Ureter (tissue), 1 donor: ENCODE measurements around the gene FAM234A. TPM values are rescaled to one million over a fixed set of nuclear protein-coding genes. Genes with fewer than 3 reads are reported as not detected.
"Not testable (repeated sequence)": the region's sequence is repeated elsewhere in the genome, so short reads cannot be mapped to it uniquely, and the experiment has no call there.

Source experiments
- DNase-seq: peaks from one replicate; pipeline ENCODE4 v3.0.0-alpha.2; 2020; ENCODE audit warnings: low spot score
- total RNA-seq: library from RNA; stranded (reverse); gene quantifications from one replicate; pipeline ENCODE4 v1.2.4, GENCODE V29; 2023
- donor health status: DM: yes; HTN: yes; CAD: no.

Gene FAM234A
- total RNA-seq, 1 donor from 2014 or later = 89.4 TPM

DNA sequence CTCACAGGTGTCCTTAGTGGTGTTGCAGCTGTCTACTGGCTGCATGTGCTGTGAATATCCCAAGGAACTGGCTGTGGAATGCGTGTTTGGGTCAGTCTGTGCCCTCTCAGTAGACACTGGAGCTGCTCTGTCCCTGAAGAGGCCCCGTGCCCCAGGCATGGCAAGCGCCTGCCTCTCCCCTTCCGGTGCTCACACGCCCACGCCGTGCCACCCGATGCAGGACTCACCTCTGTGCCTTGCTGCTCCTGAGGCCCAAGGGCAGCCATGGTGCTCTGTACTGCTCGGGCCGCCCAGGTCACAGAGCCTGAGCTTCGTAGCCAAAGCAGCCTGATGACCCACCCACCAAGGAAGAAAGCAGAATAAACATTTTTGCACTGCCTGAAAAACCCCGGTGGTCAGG is 31.1 kb downstream of the FAM234A start:
- no peak for DNase-seq

DNA sequence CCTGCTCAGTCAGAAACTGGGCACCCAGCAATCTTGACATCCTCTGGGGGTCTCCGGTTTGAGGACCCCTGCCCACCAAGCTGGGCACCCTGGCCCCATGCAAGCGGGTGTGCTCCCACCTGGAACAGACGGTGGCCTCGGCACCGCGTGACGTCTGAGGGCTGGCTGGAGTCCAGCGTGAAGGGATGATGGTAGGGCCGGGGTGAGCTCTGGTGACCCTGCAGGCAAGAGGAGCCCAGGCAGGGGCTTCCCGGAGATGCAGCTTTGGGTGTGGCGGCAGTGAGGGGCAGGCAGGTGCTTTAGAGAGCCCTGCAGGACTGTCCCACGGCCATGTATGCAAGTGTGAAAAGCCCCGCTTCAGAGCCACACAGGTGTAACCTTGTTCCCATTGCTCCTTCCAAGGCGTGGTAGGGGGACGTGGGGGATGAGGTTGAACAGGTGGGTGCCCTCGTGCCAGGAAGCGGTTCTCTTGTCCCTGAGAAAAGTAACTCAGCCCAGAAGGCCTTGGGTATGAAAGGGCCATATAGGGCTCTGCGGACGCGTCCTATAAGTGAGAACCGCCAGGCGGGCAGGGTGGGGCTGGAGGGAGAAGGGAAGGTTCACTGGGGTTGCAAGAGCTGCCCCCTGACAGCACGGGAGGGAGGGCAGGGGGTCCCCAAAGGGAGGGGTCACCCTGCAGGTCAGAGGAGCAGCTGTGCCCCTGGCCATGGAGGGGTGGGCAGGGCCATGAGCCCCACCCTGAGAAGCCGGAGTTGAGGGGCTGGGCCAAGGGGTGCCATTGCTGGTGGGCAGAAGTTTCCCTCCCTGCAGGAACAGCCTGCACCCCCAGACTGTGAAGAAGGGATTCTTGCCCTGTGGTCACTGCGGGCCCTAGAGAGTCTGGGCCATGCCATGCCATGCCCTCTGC is 31.9 kb downstream of the FAM234A start:
- DNase-seq = no peak

DNA sequence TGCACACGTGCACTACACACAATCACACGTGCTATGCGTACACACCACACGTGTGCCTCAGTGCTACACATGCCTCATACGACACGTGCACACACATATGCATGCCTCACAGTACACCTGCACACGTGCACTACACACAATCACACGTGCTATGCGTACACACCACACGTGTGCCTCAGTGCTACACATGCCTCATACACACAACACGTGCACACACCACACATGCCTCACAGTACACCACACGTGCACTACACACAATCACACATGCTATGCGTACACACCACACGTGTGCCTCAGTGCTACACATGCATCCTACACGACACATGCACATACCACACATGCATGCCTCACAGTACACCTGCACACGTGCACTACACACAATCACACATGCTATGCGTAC is 32.9 kb downstream of the FAM234A start:
- not testable (repeated sequence) for DNase-seq

DNA sequence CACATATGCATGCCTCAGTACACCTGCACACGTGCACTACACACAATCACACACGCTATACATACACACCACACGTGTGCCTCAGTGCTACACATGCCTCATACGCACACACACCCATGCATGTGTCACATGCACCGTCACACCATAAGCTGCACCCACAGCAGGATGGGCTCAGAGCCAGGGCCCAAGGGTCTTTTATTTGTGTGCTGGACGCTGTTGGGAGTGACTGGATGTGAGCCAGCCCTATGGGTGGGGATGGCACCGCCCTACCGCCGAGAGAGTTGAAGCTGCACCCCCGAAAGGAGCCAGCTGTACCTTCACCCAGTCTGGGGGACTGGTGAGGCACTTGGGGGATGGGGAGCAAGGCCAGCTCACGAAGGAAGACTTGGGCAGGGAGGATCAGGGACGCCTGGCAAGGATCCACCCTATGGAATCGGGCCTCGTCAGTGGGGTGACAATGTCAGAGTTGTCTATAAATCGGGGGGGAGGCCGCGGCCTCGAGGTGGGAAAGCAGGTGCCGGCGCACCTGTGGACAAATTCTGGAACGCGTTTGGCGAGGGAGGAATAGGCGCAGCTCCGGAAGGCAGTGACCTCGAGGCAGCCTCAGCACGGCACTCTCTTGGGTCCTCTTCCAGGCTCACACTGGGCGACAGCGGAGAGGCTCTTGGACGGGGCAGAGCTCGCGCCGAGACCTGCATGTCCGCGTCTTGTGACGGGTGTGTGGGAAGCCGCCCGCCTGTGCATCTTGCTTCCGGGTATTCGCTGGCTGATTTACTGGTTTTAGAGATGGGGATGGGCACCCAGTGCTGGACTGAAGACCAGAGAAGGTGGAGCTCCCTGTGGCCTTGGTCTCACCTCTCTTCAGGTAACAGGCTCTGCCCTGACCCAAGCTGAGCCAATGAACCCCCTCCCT is 33.8 kb downstream of the FAM234A start:
- DNase-seq = no peak

GRCh38 chr16:269061-269796 is 34.6 kb downstream of the FAM234A start:
- DNase-seq = no peak

DNA sequence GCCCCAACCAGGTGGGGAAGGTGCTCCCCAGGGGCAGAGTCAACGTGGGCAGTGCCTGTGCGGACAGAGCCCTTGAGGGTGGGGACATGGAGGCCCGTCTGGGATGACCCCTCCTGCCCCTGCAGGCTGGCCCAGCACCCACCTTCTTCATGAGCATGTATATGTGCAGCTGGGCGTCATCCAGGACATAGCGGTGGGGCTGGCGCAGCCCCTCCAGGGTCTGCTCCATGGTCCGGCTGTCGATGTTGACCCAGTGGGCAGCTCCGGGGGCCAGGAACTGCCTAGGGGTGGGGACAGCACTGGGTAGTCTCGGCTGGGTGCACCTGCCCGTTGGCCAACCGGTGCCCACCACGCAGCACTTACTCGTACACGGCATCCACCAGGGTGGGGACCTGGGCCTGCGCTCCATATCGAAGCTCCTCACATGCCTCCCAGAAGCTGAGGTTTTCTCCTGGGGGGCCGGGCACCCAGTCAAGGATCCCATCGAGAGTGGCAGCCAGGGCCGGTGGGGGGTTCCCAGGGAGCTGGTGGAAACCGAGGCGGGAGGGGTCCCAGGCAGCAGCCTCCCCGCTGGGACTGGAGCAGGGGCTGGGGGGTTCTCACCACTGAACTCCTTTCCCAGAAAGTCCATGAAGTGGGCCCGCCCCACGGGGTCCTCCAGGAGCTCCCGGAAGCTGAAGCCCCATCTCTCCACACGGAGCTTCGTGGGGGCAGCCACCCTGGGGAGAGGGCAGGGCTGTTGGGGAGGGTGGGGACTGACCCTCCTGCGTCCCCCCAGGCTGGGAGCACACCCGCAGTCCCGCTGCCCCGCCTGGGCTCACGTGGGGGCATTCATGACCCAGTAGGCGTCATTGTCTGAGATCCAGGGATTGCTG is 36.0 kb downstream of the FAM234A start:
- DNase-seq = no peak

GRCh38 chr16:272633-273546 is 38.3 kb downstream of the FAM234A start:
- DNase-seq = no peak

- no peak for DNase-seq
These were observed 39.2 kb downstream of the FAM234A start for GRCh38 chr16:273547-274421.

DNA sequence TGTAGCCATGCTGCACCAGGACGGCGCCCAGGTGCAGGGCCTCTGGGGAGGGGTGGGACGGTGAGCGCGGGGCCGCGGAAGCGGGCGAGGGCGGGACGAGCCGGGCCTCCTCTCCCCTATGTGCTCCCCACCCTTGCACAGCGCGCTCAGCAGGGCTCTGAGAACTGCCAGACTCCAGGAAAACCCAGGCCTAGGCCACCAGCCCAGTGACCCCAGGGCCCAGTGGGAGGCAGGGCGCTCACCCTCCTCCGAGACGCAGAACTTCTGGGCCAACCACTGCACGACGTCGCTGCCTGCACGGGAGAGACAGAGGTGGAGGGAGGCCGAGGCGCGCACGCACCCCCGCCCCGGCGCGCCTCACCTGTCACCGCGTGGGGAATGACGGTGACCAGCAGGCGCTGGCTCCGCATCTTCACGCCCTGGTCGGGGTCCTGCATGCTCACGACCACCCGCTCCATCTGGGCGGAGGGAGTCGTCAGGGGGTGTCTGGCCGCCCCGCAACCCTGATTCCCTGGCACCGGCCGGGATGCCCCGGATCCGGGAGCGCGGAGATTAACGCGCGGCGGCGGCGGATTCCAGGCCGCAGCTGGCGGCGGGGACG is 40.5 kb downstream of the FAM234A start:
- no peak for DNase-seq

DNA sequence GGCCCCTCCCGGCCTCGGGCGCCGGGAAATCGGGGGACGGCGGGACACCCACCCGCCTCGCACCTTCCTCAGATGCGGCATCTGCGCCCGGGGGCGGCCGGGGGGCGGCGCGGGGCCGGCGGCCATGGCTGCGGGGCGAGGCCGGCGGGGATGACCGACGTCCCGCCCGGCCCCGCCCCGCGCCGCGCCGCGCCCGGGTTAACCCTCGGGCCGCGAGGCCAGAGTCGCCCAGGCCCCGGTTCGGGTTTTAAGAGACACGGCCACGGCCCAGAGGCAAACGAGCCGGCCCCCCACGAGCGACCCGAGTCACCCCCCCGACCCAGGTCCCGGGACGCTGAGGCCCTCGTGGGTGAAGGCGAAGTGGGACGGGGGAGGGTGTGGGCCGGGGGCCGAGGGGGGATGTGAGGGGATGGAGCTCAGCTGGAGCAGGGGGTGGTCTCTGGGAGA is 41.2 kb downstream of the FAM234A start, which contains the start of gene RGS11:
Gene RGS11 (minus strand): TSS at position 159 of the 447 bp plus-strand sequence. CDS start 33 bp downstream, at position 126.
- no peak for DNase-seq

- no peak for DNase-seq
These were observed 41.9 kb downstream of the FAM234A start for GRCh38 chr16:276426-277077.

- peak; percentile 66 for DNase-seq
These were observed 44.3 kb downstream of the FAM234A start for GRCh38 chr16:278863-279366.

- DNase-seq = no peak
These were observed 44.9 kb downstream of the FAM234A start for GRCh38 chr16:279531-279930.

- DNase-seq = no peak
These were observed 45.4 kb downstream of the FAM234A start for GRCh38 chr16:280005-280460.

DNA sequence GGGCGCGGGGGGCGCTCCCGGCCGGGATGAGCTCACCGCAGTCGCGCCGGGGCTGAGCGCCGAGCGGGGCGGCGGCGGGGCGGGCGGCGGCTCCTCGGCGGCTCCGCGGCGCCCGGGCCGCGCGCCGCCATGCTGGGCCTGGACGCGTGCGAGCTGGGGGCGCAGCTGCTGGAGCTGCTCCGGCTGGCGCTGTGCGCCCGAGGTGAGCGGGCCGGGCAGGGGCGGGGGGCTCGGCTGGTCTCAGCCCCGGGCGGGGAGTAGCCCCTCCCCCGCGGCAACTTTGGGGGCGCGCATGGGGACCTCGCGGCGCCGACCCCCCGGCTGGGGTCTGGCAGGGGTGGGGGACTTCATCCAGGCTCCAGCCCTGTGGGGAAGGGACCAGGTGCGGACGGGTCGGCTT is 45.9 kb downstream of the FAM234A start, which contains the start of gene ARHGDIG:
Gene ARHGDIG (plus strand): TSS at position 40 of the 400 bp plus-strand sequence. CDS start 90 bp downstream, at position 130.
- no peak for DNase-seq

- DNase-seq = no peak
These were observed 46.5 kb downstream of the FAM234A start for GRCh38 chr16:280991-281659.
